ENCODE results near the gene HS6ST3. TPM values are rescaled to one million over a fixed set of nuclear protein-coding genes. Genes with fewer than 3 reads are reported as not detected.

HS6ST3 gene
- total and polyA plus RNA-seq, 7 donors = under 0.01 to 0.71 (median 0.33) TPM; not detected in 2

DNA sequence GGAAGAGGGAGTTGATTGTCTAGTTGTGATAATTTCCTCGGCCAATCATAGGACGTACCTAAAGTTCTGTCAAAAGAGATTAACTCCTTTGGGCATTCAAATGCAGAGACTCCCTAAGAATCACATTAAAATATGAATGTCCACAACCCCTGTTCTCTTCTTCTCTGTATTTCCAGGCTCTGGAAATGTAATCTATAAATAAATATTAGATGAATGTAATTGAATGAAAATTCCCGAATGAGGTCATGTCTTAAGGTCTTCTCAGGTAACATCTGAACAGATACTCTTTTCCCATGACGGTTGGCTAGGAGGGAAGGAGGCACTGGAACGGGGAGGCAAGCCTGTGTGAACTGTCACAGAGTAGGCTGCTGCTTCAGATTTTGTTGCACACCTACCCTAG is 759.2 kb downstream of the HS6ST3 start:
- Histone ChIP-seq H3K36me3 (no peaks in the 10 kb centered on the region), H3K27me3 (no peaks in the 10 kb centered on the region), H3K27ac (no peak overlapping the region), H3K4me1 (no peaks in the 10 kb centered on the region), H3K4me3 (no peak overlapping the region), H3K9me3 (no peaks in the 10 kb centered on the region)
- DNase-seq = no peak
- intact Hi-C loops (cut with DNase I) = no loop called here
- 88 to 93% methylated on average over 5 of the region's 5 CpGs for WGBS, 2 donors
- TF ChIP-seq POLR2A (IDR thresholded peaks at IDR 0.05) (no peak), EP300 (IDR thresholded peaks at IDR 0.05) (no peak), CTCF (IDR thresholded peaks at IDR 0.05) (no peak), POLR2AphosphoS5 (IDR thresholded peaks at IDR 0.05) (no peak)

GRCh38 chr13:96850538-96851145 is 760.7 kb downstream of the HS6ST3 start:
- intact Hi-C loops (cut with DNase I) = no loop called here
- H3K27me3 ChIP-seq = no peaks in the 10 kb centered on the region
- H3K4me3 ChIP-seq = no peak overlapping the region
- no peaks in the 10 kb centered on the region for H3K4me1 ChIP-seq
- no peaks in the 10 kb centered on the region for H3K36me3 ChIP-seq
- TF ChIP-seq POLR2AphosphoS5 (IDR thresholded peaks at IDR 0.05) = no peak
- no peaks in the 10 kb centered on the region for H3K9me3 ChIP-seq
- DNase-seq = no peak
- 89 to 90% methylated on average over 10 of the region's 10 CpGs for WGBS, 2 donors
- no peak overlapping the region for H3K27ac ChIP-seq

DNA sequence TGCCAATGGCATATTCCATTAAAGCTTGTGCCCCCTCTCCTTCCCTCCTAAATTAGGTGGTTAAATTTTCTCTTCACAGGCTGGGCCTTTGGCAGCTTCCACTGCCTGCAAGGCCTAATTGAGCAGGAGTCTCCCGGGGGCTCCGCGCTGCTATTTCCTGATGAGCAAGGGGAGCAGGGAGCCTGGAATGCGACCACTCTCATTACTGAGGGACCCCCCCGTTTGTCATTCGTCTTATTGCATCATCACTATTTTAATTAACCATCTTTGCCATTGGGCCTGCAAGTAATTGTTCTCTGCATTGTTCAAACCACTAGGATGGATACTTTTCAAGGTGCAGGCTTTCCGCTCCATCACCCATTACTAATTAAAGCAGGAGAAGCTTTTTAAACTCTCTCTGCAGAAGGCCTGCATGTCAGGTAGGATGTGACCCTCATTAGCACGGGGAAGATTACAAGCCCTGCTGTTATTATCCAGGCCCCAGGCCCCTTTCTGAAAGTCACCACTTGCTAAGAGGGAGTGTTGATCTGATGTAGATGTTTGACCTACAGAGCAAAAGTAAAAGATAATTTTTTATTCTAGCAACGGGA is 762.0 kb downstream of the HS6ST3 start:
- no peak overlapping the region for H3K4me3 ChIP-seq
- intact Hi-C loops (cut with DNase I) = no loop called here
- 75 to 85% methylated on average over 9 of the region's 9 CpGs for WGBS, 2 donors
- DNase-seq = no peak
- no peaks in the 10 kb centered on the region for H3K27me3 ChIP-seq
- no peak for TF ChIP-seq POLR2A (IDR thresholded peaks at IDR 0.05)
- TF ChIP-seq EP300 (IDR thresholded peaks at IDR 0.05) = no peak
- no peak for TF ChIP-seq POLR2AphosphoS5 (IDR thresholded peaks at IDR 0.05)
- no peak for TF ChIP-seq CTCF (IDR thresholded peaks at IDR 0.05)
- no peaks in the 10 kb centered on the region for H3K4me1 ChIP-seq
- no peak overlapping the region for H3K27ac ChIP-seq
- H3K36me3 ChIP-seq = no peaks in the 10 kb centered on the region
- H3K9me3 ChIP-seq = no peaks in the 10 kb centered on the region

DNA sequence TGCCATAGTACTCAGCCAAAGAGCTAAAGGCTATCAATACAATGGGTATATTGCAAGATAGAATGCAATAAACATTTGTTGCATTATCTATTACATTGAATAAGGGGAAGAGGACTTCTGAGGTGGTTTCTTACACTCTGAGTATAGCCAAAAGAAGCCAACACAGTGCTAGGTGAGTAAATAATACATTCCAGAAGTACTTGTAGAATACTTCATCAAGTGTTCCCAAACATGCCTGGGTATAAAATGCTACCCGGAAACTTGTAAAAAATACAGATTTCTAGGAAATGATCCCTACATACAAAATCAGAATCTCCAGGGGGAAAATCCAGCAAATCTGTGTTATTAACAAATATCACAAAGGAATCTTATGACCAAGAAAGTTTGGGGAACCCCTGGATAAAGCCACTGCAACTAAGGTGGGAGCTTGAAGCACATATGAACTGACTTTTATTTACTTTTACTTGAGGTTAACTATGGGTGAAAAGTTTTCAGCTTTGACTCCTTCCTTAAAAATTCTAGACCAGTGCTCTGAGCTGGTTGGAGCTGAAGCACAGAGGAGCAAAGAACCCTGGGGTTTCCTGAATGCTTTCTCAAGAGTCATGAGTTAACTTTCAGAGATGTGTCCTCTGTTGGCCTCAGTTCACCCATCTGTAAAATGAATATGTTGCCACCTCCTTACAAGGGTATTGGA is 768.4 kb downstream of the HS6ST3 start:
- TF ChIP-seq CTCF (IDR thresholded peaks at IDR 0.05) (no peak), EP300 (IDR thresholded peaks at IDR 0.05) (no peak), POLR2A (IDR thresholded peaks at IDR 0.05) (no peak), POLR2AphosphoS5 (IDR thresholded peaks at IDR 0.05) (no peak)
- Histone ChIP-seq H3K27ac (no peak overlapping the region), H3K9me3 (no peaks in the 10 kb centered on the region), H3K4me3 (no peak overlapping the region), H3K36me3 (no peaks in the 10 kb centered on the region), H3K4me1 (no peaks in the 10 kb centered on the region), H3K27me3 (no peaks in the 10 kb centered on the region)
- intact Hi-C loops (cut with DNase I) = no loop called here
- no peak for DNase-seq
- 96% methylated on average over 1 of the region's 1 CpG for WGBS, 2 donors

GRCh38 chr13:96860882-96861281 is 771.0 kb downstream of the HS6ST3 start:
- Histone ChIP-seq H3K4me3 (no peak overlapping the region), H3K36me3 (no peaks in the 10 kb centered on the region), H3K9me3 (peaks cover 0 to 6% (median 0%) of the 10 kb centered on the region in 4 donors), H3K27ac (no peak overlapping the region), H3K27me3 (no peaks in the 10 kb centered on the region), H3K4me1 (no peaks in the 10 kb centered on the region)
- intact Hi-C loops (cut with DNase I) = no loop called here
- no peak for DNase-seq
- WGBS, 2 donors = 47 to 72% methylated on average over 2 of the region's 2 CpGs
- TF ChIP-seq POLR2A (IDR thresholded peaks at IDR 0.05) (no peak), EP300 (IDR thresholded peaks at IDR 0.05) (no peak), CTCF (IDR thresholded peaks at IDR 0.05) (no peak), POLR2AphosphoS5 (IDR thresholded peaks at IDR 0.05) (no peak)

Data from sigmoid colon (tissue), 7 donors.